ENCODE data around the gene SMAD2.
"Not testable (repeated sequence)": the region's sequence is repeated elsewhere in the genome, so short reads cannot be mapped to it uniquely, and the experiment has no call there.

The SMAD2 gene

DNA sequence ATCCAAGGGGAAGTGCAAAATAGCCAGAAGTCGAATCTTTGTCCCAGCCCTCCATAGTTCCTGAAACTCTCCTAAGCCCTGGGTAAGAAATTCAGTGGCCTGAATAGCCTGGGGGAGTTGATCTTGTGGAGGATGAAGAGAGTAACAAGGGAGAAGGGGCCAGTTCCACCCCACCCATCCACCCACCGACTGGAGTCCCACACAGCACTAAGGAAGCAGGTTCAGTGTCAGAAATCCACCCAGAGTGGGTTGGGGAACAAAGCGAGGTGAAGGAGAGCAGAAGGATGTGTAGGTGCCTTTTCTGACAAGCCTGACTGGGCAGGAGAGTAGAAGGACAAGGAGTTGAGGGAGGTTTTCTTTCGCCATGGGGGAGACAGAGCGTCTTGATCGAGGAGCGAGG, 136.8 kb downstream of the SMAD2 start:
- no peak for DNase-seq (ENCODE audit: low read depth)

DNA sequence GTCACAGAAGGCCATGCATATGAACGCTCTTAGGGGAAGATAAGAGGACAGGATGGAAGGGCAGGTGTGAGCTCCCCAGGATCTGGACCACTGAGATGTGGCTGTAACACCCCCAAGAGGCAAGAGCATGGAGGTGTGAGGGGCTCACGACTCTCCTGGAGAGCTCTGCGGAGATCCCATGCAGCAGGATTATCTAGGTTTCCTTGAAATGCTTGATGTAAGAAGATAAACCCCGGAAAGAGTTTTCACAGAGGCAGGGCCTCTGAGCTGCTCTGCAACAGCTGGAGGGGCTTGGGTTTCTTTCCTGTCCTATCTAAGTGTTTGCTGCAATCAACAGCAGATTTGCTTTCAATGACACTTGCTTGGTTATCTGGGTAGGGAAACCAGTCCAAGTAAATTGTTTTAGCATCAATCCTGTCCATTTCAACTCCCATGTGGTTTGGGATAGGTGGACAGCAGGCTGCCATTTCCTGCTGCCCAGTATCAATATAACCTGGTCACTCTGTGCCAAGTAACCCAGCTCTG, 138.9 kb downstream of the SMAD2 start:
- DNase-seq (ENCODE audit: low read depth) = no peak

DNA sequence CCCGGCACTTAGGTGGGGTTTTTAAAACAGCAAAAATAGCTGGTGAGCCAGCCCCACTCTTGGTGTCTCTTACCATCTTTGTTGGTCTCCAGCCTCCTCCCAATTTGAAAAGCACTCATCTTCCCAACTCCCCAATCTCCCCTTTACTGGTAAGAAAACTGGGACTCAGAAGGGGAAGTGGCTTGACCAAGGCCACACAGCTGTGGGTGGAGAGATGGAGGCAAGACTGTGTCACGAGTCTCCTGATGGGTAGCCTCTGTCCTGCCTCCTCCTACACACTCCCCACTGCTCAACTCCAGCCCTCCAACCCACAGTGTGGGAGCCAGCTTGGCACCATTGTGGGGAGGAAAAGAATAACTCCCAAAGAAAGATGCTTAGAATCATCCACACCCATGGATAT, 140.4 kb downstream of the SMAD2 start:
- no peak for DNase-seq (ENCODE audit: low read depth)

DNA sequence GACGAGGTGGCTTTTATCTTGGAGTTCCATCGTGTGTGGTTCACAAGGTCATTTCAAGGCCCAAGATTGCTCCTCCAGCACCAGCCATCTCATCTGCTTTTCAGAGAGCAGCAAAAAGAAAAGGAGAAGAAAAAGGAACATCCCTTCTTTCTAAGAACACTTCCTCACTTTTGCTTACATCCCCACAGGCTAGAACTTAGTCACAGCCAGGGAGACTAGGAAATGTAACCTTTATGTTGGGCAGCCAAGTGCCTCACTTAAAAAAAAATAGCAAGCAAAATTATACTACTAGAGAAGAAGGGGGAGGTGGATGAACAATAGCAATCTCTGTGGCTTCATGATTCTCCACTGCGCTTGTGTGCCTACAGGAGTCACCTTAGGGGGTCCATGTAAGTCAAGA, 141.8 kb downstream of the SMAD2 start:
- no peak for DNase-seq (ENCODE audit: low read depth)

DNA sequence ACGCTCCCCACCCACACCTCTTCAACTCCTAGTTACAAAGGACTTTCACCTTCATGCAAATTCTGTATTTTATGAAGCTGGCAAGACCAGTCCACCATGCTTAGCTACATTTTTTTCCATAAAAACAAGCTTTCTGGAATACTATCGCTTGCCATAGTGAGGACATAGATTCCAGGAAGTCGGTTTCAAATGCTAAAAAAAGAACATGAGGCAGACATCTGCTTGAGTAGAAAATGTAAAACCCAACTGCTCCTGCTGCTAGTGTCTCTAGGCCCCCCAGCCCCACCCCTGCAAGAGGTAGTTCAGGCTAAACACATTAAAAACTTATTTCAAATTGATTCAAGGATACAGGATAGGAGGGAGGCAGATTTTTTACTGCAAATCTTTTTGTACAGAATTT, 148.9 kb downstream of the SMAD2 start:
- DNase-seq (ENCODE audit: low read depth) = no peak

DNA sequence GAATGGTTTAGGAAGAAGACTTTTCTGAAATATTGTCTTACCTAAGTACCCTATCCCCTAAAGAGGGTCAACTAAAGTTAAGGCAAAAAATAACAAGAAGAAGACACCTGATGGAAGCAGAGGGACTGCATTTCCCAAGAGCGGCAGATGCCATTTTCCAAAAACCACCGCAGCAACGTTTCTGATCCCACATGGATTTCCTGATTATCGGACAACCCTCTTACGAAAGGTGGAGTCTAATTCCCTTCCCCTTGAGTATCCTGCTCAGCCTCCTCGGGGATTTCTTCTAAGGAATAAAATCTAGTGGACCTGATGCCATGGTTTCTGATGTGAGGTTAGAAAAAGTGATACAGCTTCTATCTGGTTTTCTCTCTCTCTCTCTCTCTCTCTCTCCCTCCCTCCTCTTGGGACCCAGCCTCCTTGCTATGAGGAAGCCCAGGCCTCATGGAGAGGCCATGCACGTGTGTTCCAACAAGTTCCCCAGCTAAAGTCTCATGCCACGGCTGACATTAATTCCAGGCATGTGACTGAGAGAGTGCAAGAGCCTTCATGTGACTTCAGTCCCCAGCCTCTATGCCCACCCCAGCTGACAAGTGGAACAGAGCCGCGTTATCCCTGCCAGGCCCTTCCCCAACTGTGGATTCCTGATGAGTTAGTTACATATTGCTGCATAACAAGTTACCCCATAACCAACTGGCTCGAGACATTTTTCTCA, 150.3 kb downstream of the SMAD2 start:
- DNase-seq (ENCODE audit: low read depth) = no peak

DNA sequence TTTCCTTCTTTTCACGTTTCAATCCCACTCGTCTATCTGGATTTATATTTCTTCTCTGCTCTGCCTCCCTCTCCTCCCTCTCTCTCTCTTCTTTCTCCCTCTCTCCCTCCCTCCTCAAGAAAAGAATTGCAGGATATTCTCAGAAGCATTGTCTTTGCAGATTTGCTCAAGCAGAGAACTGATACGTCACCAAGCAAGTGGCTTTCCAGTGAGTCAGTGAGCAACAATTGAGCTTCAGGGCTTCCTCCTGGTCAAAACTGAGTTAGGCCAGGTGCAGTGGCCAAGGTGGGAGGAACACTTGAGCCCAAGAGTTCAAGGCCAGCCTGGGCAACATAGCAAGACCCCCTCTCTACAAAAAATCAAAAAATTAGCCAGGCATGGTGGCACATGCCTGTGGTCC, 151.1 kb downstream of the SMAD2 start:
- no peak for DNase-seq (ENCODE audit: low read depth)

DNA sequence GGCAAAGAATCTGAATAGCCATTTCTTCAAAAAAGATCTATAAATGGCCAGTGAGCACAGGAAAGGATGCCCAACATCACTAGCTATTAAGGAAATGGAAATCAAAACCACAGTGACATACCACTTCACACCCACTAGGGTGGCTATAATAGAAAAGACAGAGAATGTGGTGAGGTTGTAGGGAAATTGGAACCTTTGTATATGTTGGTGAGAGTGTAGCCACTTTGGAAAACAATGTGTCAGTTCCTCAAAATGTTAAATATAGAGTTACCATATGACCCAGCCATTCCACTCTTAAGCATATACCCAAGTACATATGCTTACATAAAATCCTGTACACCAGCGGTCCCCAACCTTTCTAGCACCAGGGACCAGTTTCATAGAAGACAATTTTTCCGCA, 152.8 kb downstream of the SMAD2 start:
- DNase-seq (ENCODE audit: low read depth) = no peak

DNA sequence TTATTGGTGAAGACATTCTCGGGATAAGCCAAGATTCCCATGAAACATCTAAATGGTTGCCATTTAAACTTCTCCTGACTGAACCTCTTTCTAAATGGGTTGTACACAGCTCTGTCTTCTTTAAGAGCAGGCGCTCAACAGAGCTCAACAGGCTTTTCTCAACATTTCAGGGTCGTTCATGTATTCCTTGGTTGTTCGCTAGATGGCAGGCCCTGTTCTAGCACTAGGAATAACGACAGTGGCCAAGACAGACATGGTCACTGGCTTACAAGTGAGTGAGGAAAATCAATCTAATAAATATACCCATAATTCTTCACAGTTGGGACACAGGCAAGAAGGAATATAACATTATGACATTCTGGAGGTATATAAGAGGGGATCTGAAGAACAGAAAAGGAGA, 154.5 kb downstream of the SMAD2 start:
- DNase-seq (ENCODE audit: low read depth) = no peak

DNA sequence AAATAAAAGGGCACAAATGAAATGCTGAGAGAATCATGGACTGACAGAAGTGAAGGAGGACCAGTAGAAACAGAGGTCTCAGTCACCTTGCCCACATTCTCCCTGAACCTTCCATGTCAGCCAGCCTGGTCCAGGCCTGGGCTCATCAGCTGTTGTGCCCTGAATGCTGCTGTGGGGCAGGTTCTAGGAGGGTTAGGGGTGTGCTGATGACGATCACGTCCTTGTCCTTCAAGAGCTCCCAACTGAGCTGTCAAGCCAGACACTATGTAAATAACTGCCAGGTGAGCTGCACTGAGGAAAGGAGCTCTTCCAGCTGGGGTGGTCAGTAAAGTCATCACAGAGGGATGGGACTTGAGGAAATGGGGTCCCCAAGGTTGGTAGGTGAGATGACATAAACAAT, 156.5 kb downstream of the SMAD2 start:
- DNase-seq (ENCODE audit: low read depth) = no peak

DNA sequence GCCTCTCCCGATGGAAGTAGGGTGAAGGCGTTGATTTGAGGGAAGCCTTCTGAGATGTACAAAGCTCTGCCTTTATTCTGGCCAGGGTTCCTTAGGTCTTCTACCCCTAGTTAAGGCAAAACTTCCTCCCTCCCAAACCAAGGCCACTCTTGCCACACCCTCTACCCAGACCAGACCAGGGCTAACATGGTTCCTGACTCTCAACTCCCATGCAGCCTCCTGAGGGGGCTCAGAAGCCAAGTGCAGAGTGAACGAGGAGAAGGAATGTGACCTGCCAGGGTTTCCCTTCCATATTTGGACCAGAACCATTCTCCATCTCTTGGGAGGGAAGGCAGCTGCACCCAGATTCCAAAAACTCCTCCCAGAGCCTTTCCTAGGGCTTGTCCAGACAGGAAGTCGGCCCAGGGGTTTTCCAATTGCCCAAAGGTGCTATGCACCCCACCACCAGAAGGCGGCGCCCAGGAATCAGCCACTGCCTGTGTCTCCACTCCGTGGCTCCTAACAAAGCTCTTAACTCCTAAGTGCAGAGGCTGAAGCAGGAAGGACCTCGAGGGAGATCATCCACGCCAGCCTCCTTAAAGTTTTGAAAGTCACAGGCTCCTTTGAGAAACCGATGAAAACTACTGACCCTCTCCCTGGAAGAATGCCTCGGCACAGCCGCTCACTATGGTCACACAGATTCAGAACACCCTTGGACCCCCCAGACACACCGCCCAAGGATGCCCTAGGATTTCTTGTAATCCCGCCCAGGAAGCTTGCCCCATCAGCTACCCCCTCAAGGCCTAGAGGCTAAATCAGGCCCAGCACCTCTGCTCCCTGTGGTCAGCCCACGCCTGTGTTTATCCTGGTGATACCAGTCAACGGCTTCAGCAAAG, 157.8 kb downstream of the SMAD2 start:
- no peak for DNase-seq (ENCODE audit: low read depth)

DNA sequence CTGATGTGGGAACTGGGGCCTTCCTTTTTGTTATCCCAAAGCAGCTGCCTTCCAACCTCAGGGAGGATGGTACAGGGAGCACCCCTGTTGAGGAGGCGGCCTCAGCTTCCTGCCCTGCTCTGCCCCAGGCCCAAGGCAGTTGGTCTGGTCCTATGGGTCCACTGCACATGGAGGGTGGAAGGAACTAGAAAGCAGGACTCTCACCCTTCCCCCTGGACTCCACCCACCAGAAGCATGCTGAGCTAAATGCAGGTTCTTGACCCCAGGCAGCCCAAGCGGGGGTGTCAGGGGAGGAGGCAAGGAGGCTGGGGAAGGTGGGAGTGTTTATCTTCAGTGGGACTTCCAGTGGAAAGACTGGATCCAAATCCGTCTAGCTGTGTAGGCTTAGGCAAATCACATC, 158.5 kb downstream of the SMAD2 start:
- no peak for DNase-seq (ENCODE audit: low read depth)

DNA sequence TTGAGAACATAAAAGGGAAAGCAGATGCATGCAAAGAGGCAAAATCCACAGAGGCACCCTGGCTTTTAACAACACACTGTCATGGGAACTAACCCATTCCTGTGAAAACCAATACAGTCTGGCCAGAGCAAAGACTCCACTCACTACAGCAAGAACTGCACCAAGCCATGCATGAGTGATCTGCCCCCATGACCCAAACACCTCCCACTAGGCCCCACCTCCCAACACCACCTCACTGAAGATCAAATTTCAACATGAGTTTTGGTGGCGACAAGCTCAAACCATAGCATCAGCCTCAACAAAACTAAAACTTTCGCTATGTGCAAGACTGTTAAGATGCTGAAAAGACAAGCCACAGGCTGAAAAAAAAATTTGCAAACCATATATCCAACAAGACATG, 162.8 kb downstream of the SMAD2 start:
- no peak for DNase-seq (ENCODE audit: low read depth)

DNA sequence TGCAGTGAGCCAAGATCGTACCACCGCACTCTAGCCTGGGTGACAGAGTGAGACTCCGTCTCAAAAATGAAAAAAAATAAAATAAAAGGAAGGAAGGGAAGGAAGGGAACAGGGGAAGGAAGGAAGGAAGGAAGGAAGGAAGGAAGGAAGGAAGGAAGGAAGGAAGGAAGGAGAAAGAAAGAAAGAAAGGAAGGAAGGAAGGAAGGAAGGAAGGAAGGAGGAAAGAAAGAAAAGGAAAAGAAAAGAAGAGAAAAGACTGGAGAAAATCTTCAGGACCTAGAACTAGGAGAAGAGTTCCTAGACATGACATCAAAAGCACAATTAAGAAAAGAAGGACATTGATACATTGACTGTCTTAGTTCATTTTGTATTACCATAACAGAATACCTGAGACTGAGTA, 163.3 kb downstream of the SMAD2 start:
- DNase-seq (ENCODE audit: low read depth) = not testable (repeated sequence)

All from HS-27A (cell line).